Measurements from ENCODE around the gene ANHX.

DNA sequence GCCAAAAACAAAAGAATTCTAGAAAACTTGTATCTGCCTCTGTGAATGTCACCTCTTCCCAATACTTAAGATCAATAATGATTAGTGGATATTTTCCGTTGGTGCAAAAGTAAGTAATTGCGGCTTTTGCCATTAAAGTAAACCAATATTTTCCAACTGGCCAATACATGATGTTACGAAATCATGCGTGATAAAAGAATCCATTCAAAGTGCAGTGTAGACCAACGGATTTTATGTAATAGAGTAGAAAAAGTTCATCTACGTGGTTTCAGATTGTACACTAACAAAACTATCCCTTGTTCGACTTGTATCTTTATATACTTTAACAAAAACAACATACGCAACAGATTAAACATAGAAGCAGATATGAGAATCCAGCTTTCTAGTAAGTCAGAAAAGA is 55.0 kb downstream of the ANHX start:
- TF ChIP-seq CTCF (conservative IDR thresholded peaks at IDR 0.05 in 1 of 2, IDR thresholded peaks at IDR 0.05 in 1 of 2; ENCODE audit: low read depth in 1 of 2, low read length in 2 of 2) (no peak), EZH2 (IDR thresholded peaks at IDR 0.05; ENCODE audit: low read length, missing control alignments) (no peak)

Data from fibroblast of lung (primary cell).